ENCODE measurements around the gene SELENOV. TPM values are rescaled to one million over a fixed set of nuclear protein-coding genes. Genes with fewer than 3 reads are reported as not detected.

Gene SELENOV
- polyA plus RNA-seq, 3 donors = 6.8 to 12.1 (median 9.6) TPM

- DNase-seq (ENCODE audit: extremely low read depth in 1 of 11, low read depth in 9 of 11, low spot score in 4 of 11) = no peak
Measured at GRCh38 chr19:39544226-39544903, 29.4 kb downstream of the SELENOV start.

GRCh38 chr19:39544911-39545310, 30.0 kb downstream of the SELENOV start:
- no peak for DNase-seq (ENCODE audit: extremely low read depth in 1 of 11, low read depth in 9 of 11, low spot score in 4 of 11)

DNA sequence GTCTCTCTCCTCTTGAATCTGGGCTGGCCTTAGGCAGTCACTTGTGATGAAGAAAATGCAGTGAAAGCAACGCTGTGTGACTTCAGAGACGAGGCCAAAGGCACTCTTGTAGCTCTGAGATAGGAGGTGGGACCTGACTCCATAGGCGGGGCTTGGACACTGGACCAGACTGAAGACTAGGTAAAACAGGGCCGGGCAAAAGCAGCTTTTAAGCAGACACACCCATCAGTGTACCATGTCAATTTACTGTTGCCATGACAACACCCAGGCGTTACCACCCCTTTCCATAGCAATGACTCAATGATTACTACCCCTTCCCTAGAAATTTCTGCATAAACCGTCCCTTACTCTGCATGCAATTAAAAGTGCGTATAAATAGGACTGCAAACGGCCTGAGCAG, 31.7 kb downstream of the SELENOV start:
- DNase-seq (ENCODE audit: extremely low read depth in 1 of 11, low read depth in 9 of 11, low spot score in 4 of 11) = no peak

- DNase-seq (ENCODE audit: extremely low read depth in 1 of 11, low read depth in 9 of 11, low spot score in 4 of 11) = no peak
Measured at GRCh38 chr19:39550197-39550596, 35.3 kb downstream of the SELENOV start.

- no peak for DNase-seq (ENCODE audit: extremely low read depth in 1 of 11, low read depth in 9 of 11, low spot score in 4 of 11)
Measured at GRCh38 chr19:39553082-39553652, 38.2 kb downstream of the SELENOV start.

DNA sequence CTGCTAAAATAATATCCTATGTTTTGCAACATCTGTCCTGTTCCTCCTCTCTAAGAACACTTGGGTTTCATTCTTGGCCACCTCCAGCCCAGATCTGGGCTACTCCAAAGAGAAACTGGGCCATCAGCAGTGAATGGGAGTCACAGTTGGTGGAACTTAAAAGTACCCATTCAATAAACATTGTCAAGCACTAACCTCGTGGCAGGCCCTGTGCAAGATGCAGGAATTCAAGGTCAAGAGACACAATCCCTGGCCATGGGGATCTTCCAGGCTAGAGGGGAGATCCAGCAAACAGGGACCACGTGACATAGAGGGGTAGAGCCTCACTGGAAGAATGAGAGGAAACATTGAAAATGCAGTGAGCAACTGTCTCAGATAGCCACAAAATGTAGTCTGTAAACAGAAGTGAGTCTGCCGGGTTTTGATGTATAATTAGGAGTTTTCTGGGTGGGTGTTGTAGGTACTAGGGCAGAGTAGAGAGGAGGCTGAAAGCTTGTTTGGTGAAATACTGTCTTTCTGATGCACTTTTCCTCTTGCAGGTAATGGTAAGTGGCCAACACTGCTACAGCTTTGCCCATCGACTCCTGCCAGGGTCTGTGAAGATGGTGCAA, 39.9 kb downstream of the SELENOV start:
- DNase-seq (ENCODE audit: extremely low read depth in 1 of 11, low read depth in 9 of 11, low spot score in 4 of 11) = no peak

DNA sequence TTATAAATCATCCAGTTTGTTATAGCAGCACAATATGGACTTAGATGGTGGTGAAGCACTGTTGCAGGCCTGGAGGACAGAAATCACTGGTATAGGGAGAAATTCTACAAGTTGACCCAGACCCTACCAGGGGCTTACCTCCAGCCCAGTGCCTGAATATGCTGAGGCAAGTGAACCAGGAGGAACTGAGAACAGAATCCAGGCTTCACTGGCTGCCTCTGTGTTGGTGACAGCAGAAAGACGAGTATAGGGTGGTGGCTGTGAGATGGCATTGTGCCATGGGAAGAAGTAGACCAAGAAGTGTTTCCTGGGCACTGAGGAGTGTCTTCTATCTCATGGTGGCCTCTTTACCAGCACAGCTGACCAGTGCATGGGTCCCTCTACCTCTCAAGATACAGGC, 40.9 kb downstream of the SELENOV start:
- no peak for DNase-seq (ENCODE audit: extremely low read depth in 1 of 11, low read depth in 9 of 11, low spot score in 4 of 11)

DNA sequence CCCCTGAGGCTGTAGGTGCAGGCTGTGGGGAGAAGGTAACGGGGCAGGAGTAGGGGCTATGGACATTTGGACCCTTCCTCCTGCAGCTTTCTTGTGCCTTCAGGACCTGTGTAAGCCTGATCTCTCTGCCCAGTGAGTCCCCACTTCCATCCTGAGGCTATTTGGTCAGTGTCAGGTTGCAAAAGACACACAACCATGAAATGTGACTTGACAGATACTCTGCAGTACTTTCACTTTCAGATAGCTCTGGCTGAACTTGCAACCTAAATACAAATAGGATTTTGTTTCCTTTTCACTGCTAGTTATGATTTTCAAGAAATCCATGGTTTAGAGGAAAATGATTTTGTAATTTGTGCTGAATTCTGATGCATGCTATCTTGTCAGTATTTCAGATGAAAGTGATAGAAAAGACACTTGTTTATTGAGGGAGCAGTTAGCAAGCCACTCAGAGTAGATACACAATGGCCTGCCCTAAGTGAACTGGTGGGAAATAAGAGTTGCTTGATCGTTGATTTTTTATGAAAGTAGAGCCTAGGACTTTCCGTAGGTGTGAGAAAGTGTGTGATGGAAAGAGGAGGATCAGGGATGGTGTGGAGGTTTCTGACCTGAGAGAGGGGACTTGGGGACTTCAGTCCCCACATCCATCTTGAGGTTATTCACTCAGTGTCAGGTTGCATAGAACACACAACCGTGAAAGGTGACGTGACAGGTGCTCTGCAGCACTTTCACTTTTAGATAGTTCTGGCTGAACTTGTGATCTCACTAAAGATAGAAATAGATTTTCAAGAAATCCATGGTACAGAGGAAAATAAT, 43.1 kb downstream of the SELENOV start:
- DNase-seq (ENCODE audit: extremely low read depth in 1 of 11, low read depth in 9 of 11, low spot score in 4 of 11) = peak in 4 of 11 donors; percentile 13 to 42 (median 18)

DNA sequence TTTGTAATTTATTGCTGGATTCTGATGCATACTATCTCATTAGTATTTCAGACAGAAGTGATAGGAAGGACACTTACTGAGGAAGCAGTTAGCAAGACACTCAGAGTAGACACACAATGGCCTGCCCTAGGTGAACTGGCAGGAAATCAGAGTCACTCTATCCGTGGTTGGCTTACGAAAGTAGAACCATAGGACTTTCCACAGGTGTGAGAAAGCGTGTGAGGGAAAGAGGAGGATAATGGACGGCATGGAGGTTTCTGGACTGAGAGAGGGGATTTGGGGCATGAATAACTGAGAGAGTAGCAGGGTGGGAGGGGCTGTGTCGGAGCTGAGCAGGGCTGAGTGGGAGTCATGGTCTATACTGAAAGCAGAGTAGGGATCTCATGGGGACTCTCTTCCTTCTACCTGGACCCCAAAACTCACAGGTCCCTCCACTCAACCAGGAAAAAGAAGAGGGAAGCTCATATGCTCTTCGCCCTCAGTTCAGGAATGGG, 43.7 kb downstream of the SELENOV start:
- no peak for DNase-seq (ENCODE audit: extremely low read depth in 1 of 11, low read depth in 9 of 11, low spot score in 4 of 11)

DNA sequence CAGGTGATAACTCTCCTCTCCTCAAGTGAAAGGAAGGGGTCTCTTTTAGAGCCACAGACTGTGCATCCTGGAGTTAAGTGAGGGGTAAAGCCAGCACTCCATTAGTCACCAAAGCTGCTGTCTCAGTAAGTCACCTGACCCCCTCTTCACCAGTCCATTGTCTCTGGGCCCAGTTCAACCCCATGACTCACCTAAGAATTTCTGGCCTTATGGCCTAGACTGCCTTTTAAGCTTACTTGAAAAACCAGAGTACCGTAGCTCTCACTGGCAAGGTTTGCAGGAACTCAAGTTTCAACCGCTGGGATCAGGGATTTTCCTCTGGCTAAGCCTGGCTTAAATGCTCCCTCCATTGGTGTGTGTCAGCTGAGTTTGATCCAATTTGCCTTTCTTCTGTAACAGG, 48.5 kb downstream of the SELENOV start:
- no peak for DNase-seq (ENCODE audit: extremely low read depth in 1 of 11, low read depth in 9 of 11, low spot score in 4 of 11)

GRCh38 chr19:39566064-39566463, 51.1 kb downstream of the SELENOV start:
- DNase-seq (ENCODE audit: extremely low read depth in 1 of 11, low read depth in 9 of 11, low spot score in 4 of 11) = no peak

GRCh38 chr19:39568604-39569003, 53.7 kb downstream of the SELENOV start:
- DNase-seq (ENCODE audit: extremely low read depth in 1 of 11, low read depth in 9 of 11, low spot score in 4 of 11) = no peak

Other genes with a start within 250 kb of the SELENOV start
- gene IFNL2, start 246.7 kb upstream of the SELENOV start, polyA plus RNA-seq (ENCODE audit: insufficient read length in 3 of 3) = not detected
- gene IFNL1, start 218.7 kb upstream of the SELENOV start, polyA plus RNA-seq (ENCODE audit: insufficient read length in 3 of 3) = not detected
- 1 to 10 TPM in 2 of 3 donors, under 1 TPM in 1; 0.92 to 2.8 (median 2.1) TPM for gene LRFN1, start 194.3 kb upstream of the SELENOV start, polyA plus RNA-seq (ENCODE audit: insufficient read length in 3 of 3)
- gene GMFG, start 179.1 kb upstream of the SELENOV start, polyA plus RNA-seq (ENCODE audit: insufficient read length in 3 of 3) = 10 to 100 TPM; 16.3 to 32.9 (median 25.0) TPM
- gene SAMD4B, start 172.7 kb upstream of the SELENOV start, polyA plus RNA-seq (ENCODE audit: insufficient read length in 3 of 3) = 100 to 1,000 TPM in 2 of 3 donors, 10 to 100 TPM in 1; 92.7 to 145 (median 122) TPM
- gene PAF1, start 124.0 kb upstream of the SELENOV start, polyA plus RNA-seq (ENCODE audit: insufficient read length in 3 of 3) = 10 to 100 TPM; 67.2 to 70.8 (median 68.1) TPM
- gene MED29, start 123.8 kb upstream of the SELENOV start, polyA plus RNA-seq (ENCODE audit: insufficient read length in 3 of 3) = 10 to 100 TPM; 38.9 to 46.7 (median 44.8) TPM
- 10 to 100 TPM; 29.0 to 60.1 (median 58.5) TPM for gene ZFP36, start 108.3 kb upstream of the SELENOV start, polyA plus RNA-seq (ENCODE audit: insufficient read length in 3 of 3)
- gene PLEKHG2, start 102.5 kb upstream of the SELENOV start, polyA plus RNA-seq (ENCODE audit: insufficient read length in 3 of 3) = 100 to 1,000 TPM in 1 of 3 donors, 10 to 100 TPM in 2; 73.7 to 118 (median 96.8) TPM
- gene RPS16, start 79.2 kb upstream of the SELENOV start, polyA plus RNA-seq (ENCODE audit: insufficient read length in 3 of 3) = 1,000 to 10,000 TPM; 1,189 to 1,428 (median 1,311) TPM
- 100 to 1,000 TPM; 147 to 151 (median 147) TPM for gene SUPT5H, start 69.6 kb upstream of the SELENOV start, polyA plus RNA-seq (ENCODE audit: insufficient read length in 3 of 3)
- 10 to 100 TPM; 74.4 to 86.5 (median 77.2) TPM for gene TIMM50, start 34.3 kb upstream of the SELENOV start, polyA plus RNA-seq (ENCODE audit: insufficient read length in 3 of 3)
- gene DLL3, start 16.2 kb upstream of the SELENOV start, polyA plus RNA-seq (ENCODE audit: insufficient read length in 3 of 3) = under 1 TPM; 0.35 to 0.70 (median 0.62) TPM
- 1 to 10 TPM; 4.2 to 5.5 (median 4.4) TPM for gene EID2B, start 17.7 kb downstream of the SELENOV start, polyA plus RNA-seq (ENCODE audit: insufficient read length in 3 of 3)
- 10 to 100 TPM; 16.1 to 25.0 (median 23.2) TPM for gene EID2, start 25.0 kb downstream of the SELENOV start, polyA plus RNA-seq (ENCODE audit: insufficient read length in 3 of 3)
- gene LGALS13, start 87.4 kb downstream of the SELENOV start, polyA plus RNA-seq (ENCODE audit: insufficient read length in 3 of 3) = not detected
- gene LGALS16, start 140.8 kb downstream of the SELENOV start, polyA plus RNA-seq (ENCODE audit: insufficient read length in 3 of 3) = not detected
- not detected for gene LGALS14, start 189.3 kb downstream of the SELENOV start, polyA plus RNA-seq (ENCODE audit: insufficient read length in 3 of 3)
- gene CLC, start 222.9 kb downstream of the SELENOV start, polyA plus RNA-seq (ENCODE audit: insufficient read length in 3 of 3) = 1 to 10 TPM; 1.5 to 3.7 (median 2.6) TPM